GM18909 (cell line): ENCODE measurements around the gene PDGFA.

Experiments used
- ATAC-seq: cut with Tn5 transposase; IDR thresholded peaks from one replicate; pipeline ENCODE4 v1.9.1; 2021; ENCODE audit warnings: mild to moderate bottlenecking; ENCODE audit not compliant: unreplicated experiment, poor library complexity

Gene PDGFA

GRCh38 chr7:507623-508300 is 11.9 kb downstream of the PDGFA start:
- no peak for ATAC-seq

DNA sequence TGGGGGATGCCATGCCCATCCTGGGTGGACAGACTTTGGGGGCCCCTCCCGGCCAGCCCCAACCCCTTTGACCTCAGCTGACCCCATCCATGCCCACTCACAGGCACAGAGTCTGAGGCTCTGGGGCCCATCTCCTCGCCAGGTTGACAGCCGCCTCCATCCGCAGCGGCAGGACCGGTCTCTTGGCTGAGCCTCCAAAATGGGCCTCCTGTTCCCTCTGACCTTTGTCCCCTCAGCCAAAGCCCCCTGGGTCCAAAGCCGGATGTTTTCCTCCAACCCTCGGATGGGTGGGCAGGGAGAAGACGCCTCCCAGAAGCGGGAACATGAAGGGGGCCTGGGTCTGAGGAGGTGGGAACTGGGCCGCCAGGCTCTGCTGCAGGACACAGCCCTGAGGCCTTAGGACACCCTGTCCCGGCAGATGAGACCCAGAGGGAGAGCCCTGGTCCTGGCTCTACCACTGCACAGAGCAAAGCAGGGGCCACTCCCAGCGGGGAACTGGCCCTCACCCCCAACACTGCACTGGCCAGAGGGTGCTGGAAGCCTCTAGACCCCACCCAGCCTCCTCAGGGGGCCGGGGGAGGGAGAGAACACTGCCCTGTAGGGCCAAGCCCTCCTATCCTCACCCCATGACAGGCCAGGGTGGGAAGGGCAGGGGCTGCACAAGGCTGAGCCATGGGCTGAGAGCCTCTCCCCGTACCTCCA is 12.6 kb downstream of the PDGFA start:
- ATAC-seq, result no peak

GRCh38 chr7:506391-506831 is 13.2 kb downstream of the PDGFA start:
- no peak for ATAC-seq

GRCh38 chr7:505171-505570 is 14.5 kb downstream of the PDGFA start:
- no peak for ATAC-seq

DNA sequence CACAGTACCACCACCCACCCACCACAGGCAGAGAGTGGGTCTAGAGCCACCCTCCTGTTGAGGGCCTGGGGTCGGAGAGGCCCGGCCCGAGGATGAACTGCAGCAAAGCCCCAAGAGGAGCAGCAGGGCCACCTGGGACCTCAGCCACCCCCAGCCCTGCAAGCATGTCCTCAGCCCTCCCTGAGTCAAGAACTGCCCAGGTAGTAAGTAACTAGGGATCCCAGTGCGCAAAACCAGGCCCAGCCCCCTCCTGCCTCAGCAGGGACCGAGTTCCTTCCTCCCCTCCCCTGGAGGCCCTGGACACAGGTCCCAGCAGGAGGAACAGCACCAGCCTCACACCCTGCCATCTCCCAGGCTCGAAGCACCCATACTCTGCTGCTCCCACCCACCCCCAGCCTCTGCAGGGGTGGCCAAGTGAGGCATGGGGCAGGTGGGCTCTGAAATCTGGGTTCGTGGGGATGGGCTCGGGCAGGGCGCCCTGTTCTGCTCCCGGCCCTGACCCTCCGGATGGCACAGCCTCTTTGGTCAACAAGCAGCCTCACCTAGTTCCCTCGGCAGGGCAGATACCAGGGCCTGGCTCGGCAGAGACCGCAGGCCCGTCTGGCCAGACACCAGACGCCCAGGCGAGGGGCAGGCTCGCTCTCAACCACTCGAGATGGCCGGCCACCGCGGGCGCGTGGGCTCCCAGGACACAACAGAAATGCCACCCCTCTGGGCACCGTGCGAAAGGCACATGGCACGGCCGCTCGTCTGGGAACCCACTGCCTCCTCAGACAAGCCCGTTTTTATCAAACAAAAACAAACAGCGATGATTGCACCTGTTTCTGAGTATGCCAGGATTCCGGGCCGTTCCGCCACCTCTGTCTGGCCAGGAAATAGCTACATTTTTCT is 15.2 kb downstream of the PDGFA start:
- ATAC-seq, result no peak

DNA sequence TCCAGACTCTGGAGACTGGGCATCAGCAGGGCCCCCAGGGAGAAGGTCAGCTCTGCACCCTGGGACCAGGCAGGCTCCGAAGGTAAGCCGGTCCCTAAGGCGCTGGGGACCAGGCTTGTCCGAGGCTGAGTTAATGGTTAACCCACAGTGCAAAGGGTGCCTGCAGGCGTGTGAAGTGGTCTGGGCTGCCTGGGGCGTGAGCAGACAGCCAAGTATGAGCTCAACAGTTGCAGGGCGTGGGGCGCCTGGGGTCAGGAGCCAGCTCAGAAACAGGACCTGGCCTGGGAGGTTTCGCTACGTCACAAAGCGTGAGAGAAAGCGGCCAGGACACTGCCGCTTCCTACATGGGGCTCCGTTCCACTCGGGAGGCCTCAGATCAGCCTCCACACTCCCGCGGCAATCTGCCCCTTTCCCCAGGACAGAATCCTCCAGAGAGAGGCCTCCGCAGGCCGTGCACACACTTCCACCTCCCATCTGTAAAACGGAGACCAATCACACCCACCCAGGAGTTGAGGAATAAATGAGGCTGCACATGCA is 16.0 kb downstream of the PDGFA start:
- ATAC-seq, result no peak

- ATAC-seq, result no peak
Measured at GRCh38 chr7:502296-502695, 17.4 kb downstream of the PDGFA start.

GRCh38 chr7:501526-501925 is 18.1 kb downstream of the PDGFA start:
- no peak for ATAC-seq

GRCh38 chr7:500521-501420 is 18.9 kb downstream of the PDGFA start:
- ATAC-seq, result no peak

DNA sequence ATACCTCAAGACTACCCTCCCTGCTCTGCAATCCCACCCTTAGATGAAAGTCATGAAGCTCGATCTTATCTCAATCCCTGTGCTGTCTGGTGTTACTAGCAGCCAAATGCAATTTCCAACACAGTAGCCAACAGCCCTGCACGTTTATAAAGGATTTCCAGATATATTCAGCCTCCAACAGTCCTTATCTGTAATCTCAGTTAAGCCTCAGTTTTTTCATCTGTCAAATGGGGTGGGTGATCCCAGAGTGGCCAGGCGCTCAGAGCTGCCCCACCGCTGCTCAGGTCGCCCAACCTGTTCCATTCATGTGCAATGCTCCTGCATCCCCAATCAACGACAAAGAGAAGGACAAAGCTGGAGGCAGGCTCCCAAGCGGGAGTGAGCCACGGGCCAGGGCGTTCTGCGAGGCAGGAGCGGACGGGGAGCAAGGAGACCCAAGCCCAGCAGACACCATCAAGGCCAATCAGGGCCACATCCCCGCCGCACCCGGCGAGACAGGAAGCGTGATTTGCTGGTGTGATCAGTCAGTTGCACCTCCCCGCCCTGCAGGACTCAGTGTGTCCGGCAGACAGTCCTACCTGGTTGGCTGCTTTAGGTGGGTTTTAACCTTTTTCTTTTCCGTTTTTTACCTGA is 19.7 kb downstream of the PDGFA start:
- ATAC-seq, result no peak

DNA sequence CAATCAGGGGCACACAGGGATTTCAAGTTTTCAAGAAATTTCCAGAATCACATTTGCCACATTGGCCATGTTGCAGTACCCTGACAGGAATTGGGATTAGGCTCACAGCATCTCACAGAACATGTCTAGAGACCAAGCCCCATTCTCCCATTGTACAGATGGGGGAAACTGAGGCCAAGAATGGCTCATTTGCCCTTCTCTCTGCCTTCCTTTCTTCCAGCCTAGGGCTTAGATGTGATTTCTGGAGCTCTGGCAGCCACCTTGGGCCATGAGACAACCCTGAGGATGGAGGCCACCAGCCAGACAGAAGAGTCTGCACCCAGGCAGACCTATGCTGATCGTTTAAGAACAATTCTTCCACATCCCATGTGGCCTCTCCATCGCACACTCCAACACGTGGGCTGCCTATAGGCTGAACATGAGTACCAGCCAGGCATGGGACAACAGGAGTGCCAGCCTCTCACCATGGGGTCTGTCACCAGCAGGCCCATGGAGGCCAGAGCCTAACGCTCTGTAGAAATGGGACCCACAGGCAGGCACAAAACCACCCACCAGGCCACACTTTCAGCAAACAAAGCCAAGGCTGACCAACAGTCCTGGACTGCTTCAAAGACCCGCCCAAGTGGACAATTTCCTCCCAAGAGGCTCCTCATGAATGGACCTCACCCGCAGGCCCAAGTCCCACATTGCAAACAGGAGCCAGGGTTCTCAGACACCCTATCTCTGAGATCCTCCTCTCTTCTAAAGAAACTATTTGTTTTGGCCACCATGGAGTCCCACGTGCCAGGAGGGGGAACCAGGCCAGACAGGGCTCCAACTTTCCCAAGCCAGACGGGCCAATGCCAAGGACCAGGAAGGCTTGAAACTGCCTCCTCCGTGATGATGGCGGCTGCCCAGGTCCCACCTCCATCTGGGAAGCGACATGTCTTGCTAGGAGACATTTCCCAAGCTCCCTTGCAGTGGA is 20.7 kb downstream of the PDGFA start:
- ATAC-seq, result no peak

GRCh38 chr7:497946-498655 is 21.5 kb downstream of the PDGFA start:
- no peak for ATAC-seq

DNA sequence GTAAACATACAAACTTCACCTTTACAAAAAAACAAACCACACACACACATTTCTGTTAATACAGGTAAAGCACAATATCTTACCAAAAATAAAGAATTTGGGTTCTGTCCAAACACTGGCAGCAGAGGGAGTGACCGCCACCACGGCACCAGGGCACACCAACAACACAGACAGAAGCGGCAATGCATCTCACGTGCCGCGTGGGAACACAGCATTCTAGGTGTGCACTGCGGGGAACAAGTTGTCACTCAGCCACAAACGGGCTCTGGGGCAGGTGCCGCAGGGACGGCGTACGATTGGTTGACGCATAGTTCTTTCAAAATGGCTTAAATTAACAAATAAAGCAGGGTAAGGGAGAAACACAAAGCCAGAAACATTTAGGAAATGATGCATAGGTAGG is 22.3 kb downstream of the PDGFA start:
- no peak for ATAC-seq

GRCh38 chr7:496528-497295 is 22.9 kb downstream of the PDGFA start:
- no peak for ATAC-seq

GRCh38 chr7:495761-496321 is 23.8 kb downstream of the PDGFA start:
- ATAC-seq, result no peak

- no peak for ATAC-seq
Measured at GRCh38 chr7:495326-495725, 24.3 kb downstream of the PDGFA start.

DNA sequence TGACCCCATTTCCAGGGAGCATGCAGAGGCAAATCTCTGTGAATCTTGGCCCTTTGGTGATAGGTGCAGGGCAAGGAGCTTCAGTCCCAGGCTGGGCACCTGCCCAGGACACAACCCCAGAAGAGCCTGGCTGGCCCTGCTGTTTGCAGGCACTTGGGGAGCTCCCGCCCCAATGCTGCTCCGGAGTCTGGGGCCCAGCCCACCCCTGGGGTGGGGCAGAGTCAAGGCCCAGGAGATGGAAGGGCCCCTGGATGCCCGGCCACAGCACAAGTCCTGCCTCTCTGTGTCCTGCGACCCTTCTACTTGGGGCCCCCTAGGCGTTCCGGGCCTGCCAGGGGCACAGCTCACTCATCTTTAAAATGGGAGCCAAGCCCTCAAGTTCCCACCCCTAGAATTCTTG is 24.7 kb downstream of the PDGFA start:
- ATAC-seq, result no peak
